ENCODE data around the gene FIBCD1. TPM values are rescaled to one million over a fixed set of nuclear protein-coding genes. Genes with fewer than 3 reads are reported as not detected.

The FIBCD1 gene
- total RNA-seq, 1 experiment from 2014 or later, result 1.4 TPM

- DNase-seq, result no peak
- no peak for TF ChIP-seq CTCF (IDR thresholded peaks at IDR 0.05; ENCODE audit: unreplicated experiment)
- Mint-ChIP-seq H3K9me3 (ENCODE audit: low read depth, unreplicated experiment) (no peaks in the 10 kb centered on the region), H3K27me3 (ENCODE audit: unreplicated experiment) (peaks cover 71% of the 10 kb centered on the region), H3K27ac (ENCODE audit: unreplicated experiment) (no peak overlapping the region), H3K36me3 (ENCODE audit: insufficient read depth, unreplicated experiment) (peaks cover 8% of the 10 kb centered on the region), H3K4me3 (ENCODE audit: low read depth, unreplicated experiment) (no peak overlapping the region), H3K4me1 (ENCODE audit: low read depth, unreplicated experiment) (peaks cover 26% of the 10 kb centered on the region)
- CTCF ChIA-PET, result interaction anchor here (0.6 kb wide), 1 partner anchor 168 kb away, joined by 4 read pairs; no protein-coding TSS in a partner anchor
- no TSS peak for BruUV-seq (replicated peaks)
- intact Hi-C loops (cut with micrococcal nuclease; ENCODE audit: unreplicated experiment), result no loop called here
These were observed 4.7 kb upstream of the FIBCD1 start for GRCh38 chr9:130943777-130944176.

- Mint-ChIP-seq H3K9me3 (ENCODE audit: low read depth, unreplicated experiment) (no peaks in the 10 kb centered on the region), H3K4me1 (ENCODE audit: low read depth, unreplicated experiment) (peaks cover 20% of the 10 kb centered on the region), H3K4me3 (ENCODE audit: low read depth, unreplicated experiment) (no peak overlapping the region), H3K27me3 (ENCODE audit: unreplicated experiment) (peaks cover 71% of the 10 kb centered on the region), H3K36me3 (ENCODE audit: insufficient read depth, unreplicated experiment) (peaks cover 9% of the 10 kb centered on the region), H3K27ac (ENCODE audit: unreplicated experiment) (no peak overlapping the region)
- no peak for TF ChIP-seq CTCF (IDR thresholded peaks at IDR 0.05; ENCODE audit: unreplicated experiment)
- intact Hi-C loops (cut with micrococcal nuclease; ENCODE audit: unreplicated experiment), result no loop called here
- no TSS peak for BruUV-seq (replicated peaks)
- no peak for DNase-seq
- CTCF ChIA-PET, result interaction anchor here (0.6 kb wide), 1 partner anchor 169 kb away, joined by 4 read pairs; no protein-coding TSS in a partner anchor
These were observed 4.2 kb upstream of the FIBCD1 start for GRCh38 chr9:130943221-130943620.

GRCh38 chr9:130942679-130943078 is 3.6 kb upstream of the FIBCD1 start:
- H3K27ac Mint-ChIP-seq (ENCODE audit: unreplicated experiment), result no peak overlapping the region
- H3K27me3 Mint-ChIP-seq (ENCODE audit: unreplicated experiment), result peaks cover 67% of the 10 kb centered on the region
- DNase-seq, result no peak
- intact Hi-C loops (cut with micrococcal nuclease; ENCODE audit: unreplicated experiment), result no loop called here
- H3K4me1 Mint-ChIP-seq (ENCODE audit: low read depth, unreplicated experiment), result peaks cover 15% of the 10 kb centered on the region
- peaks cover 6% of the 10 kb centered on the region for H3K36me3 Mint-ChIP-seq (ENCODE audit: insufficient read depth, unreplicated experiment)
- no peak overlapping the region for H3K4me3 Mint-ChIP-seq (ENCODE audit: low read depth, unreplicated experiment)
- BruUV-seq (replicated peaks), result no TSS peak
- H3K9me3 Mint-ChIP-seq (ENCODE audit: low read depth, unreplicated experiment), result no peaks in the 10 kb centered on the region
- TF ChIP-seq CTCF (IDR thresholded peaks at IDR 0.05; ENCODE audit: unreplicated experiment), result no peak
- CTCF ChIA-PET, result no interaction called here

GRCh38 chr9:130942084-130942483 is 3.0 kb upstream of the FIBCD1 start:
- Mint-ChIP-seq H3K9me3 (ENCODE audit: low read depth, unreplicated experiment) (no peaks in the 10 kb centered on the region), H3K4me1 (ENCODE audit: low read depth, unreplicated experiment) (peaks cover 10% of the 10 kb centered on the region), H3K27me3 (ENCODE audit: unreplicated experiment) (peaks cover 69% of the 10 kb centered on the region), H3K36me3 (ENCODE audit: insufficient read depth, unreplicated experiment) (peaks cover 6% of the 10 kb centered on the region), H3K4me3 (ENCODE audit: low read depth, unreplicated experiment) (no peak overlapping the region), H3K27ac (ENCODE audit: unreplicated experiment) (no peak overlapping the region)
- intact Hi-C loops (cut with micrococcal nuclease; ENCODE audit: unreplicated experiment), result no loop called here
- BruUV-seq (replicated peaks), result no TSS peak
- CTCF ChIA-PET, result no interaction called here
- no peak for TF ChIP-seq CTCF (IDR thresholded peaks at IDR 0.05; ENCODE audit: unreplicated experiment)
- no peak for DNase-seq

Measured in Calu3 (cell line).